HG03064 (cell line): Measurements from ENCODE around the gene GRIN2C.

ENCODE experiments used
- ATAC-seq: cut with Tn5 transposase; IDR thresholded peaks from one replicate; pipeline ENCODE4 v1.9.1; 2021; ENCODE audit warnings: low read depth; ENCODE audit not compliant: unreplicated experiment

Gene GRIN2C

GRCh38 chr17:74824961-74825627 lies 34.6 kb downstream of the GRIN2C start:
- no peak for ATAC-seq

GRCh38 chr17:74822939-74823367 lies 36.7 kb downstream of the GRIN2C start:
- ATAC-seq = no peak

- ATAC-seq = no peak
Measured at GRCh38 chr17:74822335-74822938, 37.2 kb downstream of the GRIN2C start.

- ATAC-seq = no peak
Measured at GRCh38 chr17:74821655-74822334, 37.9 kb downstream of the GRIN2C start.

- no peak for ATAC-seq
Measured at GRCh38 chr17:74819801-74820436, 39.8 kb downstream of the GRIN2C start.

GRCh38 chr17:74818291-74818938 lies 41.3 kb downstream of the GRIN2C start:
- ATAC-seq = no peak

- ATAC-seq = no peak
Measured at GRCh38 chr17:74816905-74817620, 42.6 kb downstream of the GRIN2C start.

GRCh38 chr17:74815550-74816370 lies 43.9 kb downstream of the GRIN2C start:
- ATAC-seq = no peak

GRCh38 chr17:74815067-74815466 lies 44.6 kb downstream of the GRIN2C start:
- no peak for ATAC-seq

GRCh38 chr17:74814453-74814852 lies 45.2 kb downstream of the GRIN2C start:
- ATAC-seq = no peak

GRCh38 chr17:74812109-74813009 lies 47.3 kb downstream of the GRIN2C start:
- no peak for ATAC-seq

- ATAC-seq = no peak
Measured at GRCh38 chr17:74810699-74811485, 48.8 kb downstream of the GRIN2C start.

- ATAC-seq = no peak
Measured at GRCh38 chr17:74808714-74809430, 50.8 kb downstream of the GRIN2C start.

GRCh38 chr17:74807925-74808324 lies 51.8 kb downstream of the GRIN2C start:
- no peak for ATAC-seq

GRCh38 chr17:74807441-74807840 lies 52.2 kb downstream of the GRIN2C start:
- ATAC-seq = no peak

GRCh38 chr17:74806334-74806733 lies 53.4 kb downstream of the GRIN2C start:
- ATAC-seq = no peak

- ATAC-seq = no peak
Measured at GRCh38 chr17:74805591-74805991, 54.1 kb downstream of the GRIN2C start.
